H1 (cell line): ENCODE data around the gene CENPM. TPM values are rescaled to one million over a fixed set of nuclear protein-coding genes. Genes with fewer than 3 reads are reported as not detected.

Experiments
- CTCF ChIA-PET: fragments of 300-600 bp; sonication (Branson Sonifier 250); formaldehyde crosslinking; loops from one replicate; lab custom pipeline; 2021; ENCODE audit not compliant: partially characterized antibody; lab: Charles Lee
- POLR2A ChIA-PET: fragments of 300-600 bp; sonication (Branson Sonifier 250); formaldehyde crosslinking; loops from one replicate; lab custom pipeline; 2021; ENCODE audit warnings: inconsistent platforms; ENCODE audit not compliant: partially characterized antibody; lab: Charles Lee
- DNase-seq, 2 experiments: peaks; one replicate each; pipeline versions ENCODE4 v3.0.0 to v3.0.0-alpha.2; 2010 to 2022; ENCODE audit warnings: low spot score in 2 of 2, low read depth in 1 of 2, mixed read lengths in 1 of 2
- FAIRE-seq: peaks from 2 replicates; lab custom pipeline; 2011; peaks lifted over from hg19 to GRCh38; lab: Jason Lieb, UNC
- H2AFZ ChIP-seq: 2 replicates; pipeline ENCODE4 v1.8.1; 2012; ENCODE audit warnings: low read length, inconsistent platforms
- H2AK5ac ChIP-seq: 2 replicates; pipeline ENCODE4 v1.6.1; 2013; ENCODE audit warnings: low read depth, low read length
- H2BK120ac ChIP-seq: replicated peaks from 2 replicates; pipeline ENCODE3; 2013; ENCODE audit warnings: low read depth, low read length, inconsistent platforms
- H2BK12ac ChIP-seq: 2 replicates; pipeline ENCODE4 v1.6.1; 2013; ENCODE audit warnings: low read depth, low read length
- H2BK15ac ChIP-seq: 2 replicates; pipeline ENCODE4 v1.6.1; 2013; ENCODE audit warnings: low read length
- H2BK20ac ChIP-seq: 2 replicates; pipeline ENCODE4 v1.6.1; 2013; ENCODE audit warnings: low read length
- H2BK5ac ChIP-seq: 2 replicates; pipeline ENCODE4 v1.6.1; 2013; ENCODE audit warnings: low read depth, low read length
- H3K14ac ChIP-seq: 2 replicates; pipeline ENCODE4 v1.6.1; 2013; ENCODE audit warnings: inconsistent platforms; ENCODE audit not compliant: insufficient read length
- H3K18ac ChIP-seq: 2 replicates; pipeline ENCODE4 v1.6.1; 2013; ENCODE audit warnings: low read length; ENCODE audit errors: extremely low read depth
- H3K23ac ChIP-seq: 2 replicates; pipeline ENCODE4 v1.6.1; 2013; ENCODE audit warnings: inconsistent platforms; ENCODE audit not compliant: insufficient read length
- H3K23me2 ChIP-seq: 2 replicates; pipeline ENCODE4 v1.6.1; 2013; ENCODE audit warnings: low read depth, low read length
- H3K27ac ChIP-seq: 2 replicates; pipeline ENCODE4 v1.6.1; 2011; ENCODE audit warnings: low read depth, low read length, inconsistent platforms
- H3K27me3 ChIP-seq, 4 experiments: replicated peaks in 1 of 4; 1 replicate in 1 of 4; 2 replicates in 3 of 4; pipeline versions ENCODE4 v1.6.1 to v1.8.1; 2011 to 2013; ENCODE audit warnings: low read length in 3 of 4, mild to moderate bottlenecking in 3 of 4, inconsistent platforms in 2 of 4, mixed read lengths in 2 of 4, moderate library complexity in 1 of 4; ENCODE audit not compliant: control insufficient read depth in 3 of 4, insufficient read depth in 3 of 4; ENCODE audit errors: extremely low read depth in 1 of 4
- H3K36me3 ChIP-seq, 4 experiments: 2 replicates each; pipeline versions ENCODE4 v1.6.1 to v1.8.1; 2011 to 2013; ENCODE audit warnings: mild to moderate bottlenecking in 4 of 4, low read length in 3 of 4, moderate library complexity in 2 of 4, control low read depth in 1 of 4, inconsistent platforms in 1 of 4; ENCODE audit not compliant: insufficient read depth in 4 of 4, control insufficient read depth in 2 of 4
- H3K4ac ChIP-seq: replicated peaks from 2 replicates; pipeline ENCODE3; 2013; ENCODE audit warnings: low read length, low read depth, mixed read lengths, inconsistent platforms; ENCODE audit not compliant: insufficient read length
- H3K4me1 ChIP-seq, 4 experiments: replicated peaks in 1 of 4; 1 replicate in 1 of 4; 2 replicates in 3 of 4; pipeline versions ENCODE4 v1.6.1 to v1.8.1; 2011 to 2013; ENCODE audit warnings: low read length in 3 of 4, inconsistent platforms in 2 of 4, mixed read lengths in 1 of 4; ENCODE audit not compliant: insufficient read depth in 4 of 4, control insufficient read depth in 3 of 4
- H3K4me2 ChIP-seq, 2 experiments: 2 replicates each; pipeline versions ENCODE4 v1.6.1 to v1.8.1; 2011 to 2013; ENCODE audit warnings: low read depth in 2 of 2, low read length in 2 of 2, control low read depth in 1 of 2, inconsistent platforms in 1 of 2, mild to moderate bottlenecking in 1 of 2; ENCODE audit not compliant: insufficient read depth in 1 of 2
- H3K4me3 ChIP-seq, 4 experiments: fragments of 200-600, 300-600 bp in 1 of 4; sonication (generic), shearing (Covaris generic), sonication (Bioruptor Twin) in 1 of 4; 2 replicates each; pipeline versions ENCODE4 v1.5.1 to v1.8.1; 2011 to 2016; ENCODE audit warnings: low read length in 4 of 4, low read depth in 3 of 4, control low read depth in 2 of 4, inconsistent platforms in 2 of 4, mild to moderate bottlenecking in 2 of 4, mixed read lengths in 1 of 4, moderate library complexity in 1 of 4; ENCODE audit not compliant: insufficient read depth in 2 of 4; ENCODE audit errors: extremely low read depth in 1 of 4
- H3K56ac ChIP-seq: replicated peaks from 2 replicates; pipeline ENCODE3; 2013; ENCODE audit warnings: low read depth, mild to moderate bottlenecking, mixed read lengths, low read length, inconsistent platforms; ENCODE audit not compliant: insufficient read length
- H3K79me1 ChIP-seq: 2 replicates; pipeline ENCODE4 v1.6.1; 2013; ENCODE audit warnings: low read depth, low read length, control low read depth
- H3K79me2 ChIP-seq, 2 experiments: 2 replicates each; pipeline versions ENCODE4 v1.6.1 to v1.8.1; 2012 to 2013; ENCODE audit warnings: low read length in 2 of 2, mild to moderate bottlenecking in 2 of 2, inconsistent platforms in 1 of 2; ENCODE audit not compliant: insufficient read depth in 2 of 2, control insufficient read depth in 1 of 2
- H3K9ac ChIP-seq, 4 experiments: replicated peaks in 1 of 4; 1 replicate in 1 of 4; 2 replicates in 3 of 4; pipeline versions ENCODE4 v1.6.1 to v1.8.1; 2011 to 2013; ENCODE audit warnings: low read depth in 3 of 4, low read length in 3 of 4, control low read depth in 2 of 4, mild to moderate bottlenecking in 2 of 4, moderate library complexity in 2 of 4, inconsistent platforms in 1 of 4; ENCODE audit errors: extremely low read depth in 1 of 4
- H3K9me3 ChIP-seq, 2 experiments: 2 replicates each; pipeline versions ENCODE4 v1.6.1 to v1.8.1; 2012 to 2013; ENCODE audit warnings: mild to moderate bottlenecking in 2 of 2, moderate library complexity in 2 of 2, control low read depth in 1 of 2, inconsistent platforms in 1 of 2, low read depth in 1 of 2, low read length in 1 of 2, mixed read lengths in 1 of 2; ENCODE audit not compliant: insufficient read depth in 2 of 2
- H4K20me1 ChIP-seq, 2 experiments: replicated peaks in 1 of 2; 2 replicates each; pipeline versions ENCODE3 to v1.8.1; 2011 to 2013; ENCODE audit warnings: inconsistent platforms in 2 of 2, low read length in 2 of 2, mild to moderate bottlenecking in 1 of 2; ENCODE audit not compliant: insufficient read depth in 2 of 2, control insufficient read depth in 1 of 2
- H4K5ac ChIP-seq: 2 replicates; pipeline ENCODE4 v1.6.1; 2013; ENCODE audit warnings: low read length, low read depth, mixed read lengths, inconsistent platforms; ENCODE audit not compliant: insufficient read length
- H4K8ac ChIP-seq: 2 replicates; pipeline ENCODE4 v1.8.0; 2013; ENCODE audit warnings: mild to moderate bottlenecking, moderate library complexity, low read length, inconsistent platforms; ENCODE audit not compliant: insufficient read depth; ENCODE audit errors: extremely low read depth
- H4K91ac ChIP-seq: replicated peaks from 2 replicates; pipeline ENCODE3; 2013; ENCODE audit warnings: low read length, mixed read lengths, inconsistent platforms; ENCODE audit not compliant: insufficient read length
- BRCA1 ChIP-seq: IDR thresholded peaks from 2 replicates; pipeline ENCODE4 v1.6.1; 2012; ENCODE audit warnings: low read depth, low read length, improper control_type of control experiment
- CHD2 ChIP-seq: IDR thresholded peaks from 2 replicates; pipeline ENCODE4 v1.6.1; 2012; ENCODE audit warnings: low read length, improper control_type of control experiment
- CREB1 ChIP-seq: IDR thresholded peaks from 2 replicates; pipeline ENCODE4 v1.6.1; 2012; ENCODE audit warnings: inconsistent platforms
- FOSL1 ChIP-seq: IDR thresholded peaks from 2 replicates; pipeline ENCODE4 v1.6.1; 2011; ENCODE audit warnings: mild to moderate bottlenecking, low read depth, low read length, moderate library complexity; ENCODE audit not compliant: insufficient read depth
- GABPA ChIP-seq: IDR thresholded peaks from 2 replicates; pipeline ENCODE4 v1.6.1; 2011; ENCODE audit warnings: mild to moderate bottlenecking, low read length, moderate library complexity, borderline replicate concordance; ENCODE audit not compliant: insufficient read depth
- GTF2F1 ChIP-seq: IDR thresholded peaks from 2 replicates; pipeline ENCODE4 v1.6.1; 2012; ENCODE audit warnings: low read depth, low read length, improper control_type of control experiment, borderline replicate concordance
- JUND ChIP-seq: IDR thresholded peaks from 2 replicates; pipeline ENCODE4 v1.6.1; 2011; ENCODE audit warnings: mild to moderate bottlenecking, improper control_type of control experiment, low read length
- KDM4A ChIP-seq: IDR thresholded peaks from one replicate; pipeline ENCODE4 v1.7.1; 2012; ENCODE audit warnings: low read depth, mild to moderate bottlenecking, moderate library complexity, low read length, inconsistent platforms; ENCODE audit not compliant: severe bottlenecking
- KDM5A ChIP-seq: fragments of 200-600 bp; IDR thresholded peaks from 2 replicates; pipeline ENCODE4 v1.7.1; 2012; ENCODE audit warnings: mild to moderate bottlenecking, low read length, inconsistent platforms, mixed read lengths
- POLR2A ChIP-seq, 2 experiments: IDR thresholded peaks; 1 replicate in 1 of 2; 2 replicates in 1 of 2; pipeline ENCODE4 v1.6.1; 2011; ENCODE audit warnings: low read depth in 2 of 2, low read length in 2 of 2, mild to moderate bottlenecking in 2 of 2; ENCODE audit errors: control extremely low read depth in 1 of 2
- SIRT6 ChIP-seq: IDR thresholded peaks from one replicate; pipeline ENCODE4 v1.7.1; 2012; ENCODE audit warnings: low read length, inconsistent platforms
- SUZ12 ChIP-seq: fragments of 200-600 bp; sonication (generic); IDR thresholded peaks from 2 replicates; pipeline ENCODE4 v1.6.1; 2012; ENCODE audit warnings: mild to moderate bottlenecking, inconsistent platforms, low read length, moderate library complexity, mixed read lengths
- TAF7 ChIP-seq: optimal IDR thresholded peaks from 2 replicates; pipeline ENCODE3; 2011; ENCODE audit warnings: low read depth, mild to moderate bottlenecking, inconsistent platforms, low read length, moderate library complexity, borderline replicate concordance
- WGBS, 2 experiments: shearing (Covaris generic) in 1 of 2; methylation state at CpG; one replicate each; pipeline versions ENCODE4 v1.1.6 to v1.1.7; 2013 to 2015; ENCODE audit warnings: low lambda C conversion rate in 2 of 2, mixed read lengths in 2 of 2, inconsistent platforms in 1 of 2, low coverage in 1 of 2, missing lambda C conversion rate in 1 of 2; ENCODE audit not compliant: insufficient replicate concordance in 2 of 2, insufficient coverage in 1 of 2, insufficient read length in 1 of 2; ENCODE audit errors: extremely low coverage in 1 of 2, missing lambda C conversion rate in 1 of 2; 5-methylcytosine and 5-hydroxymethylcytosine counted together
- polyA plus RNA-seq, 7 experiments: library from polyadenylated mRNA; depleted of rRNA in 3 of 7; stranded (reverse) in 5 of 7; unstranded in 2 of 7; fragments of >200 nt in 5 of 7; fragments of 200-250 nt in 2 of 7; gene quantifications; 1 replicate in 5 of 7; 2 replicates in 1 of 7; 4 replicates in 1 of 7; pipeline versions ENCODE4 v1.2.1 to v1.2.3, GENCODE V29; 2011 to 2013; ENCODE audit warnings: missing spikeins in 2 of 7, mixed read lengths in 2 of 7
- total RNA-seq: library from RNA; stranded (reverse); fragmentation: NEBNext Ultra II Directional; extraction: Animal tissue kit (Norgen Biotek cat#: 25700); gene quantifications from 2 replicates; pipeline ENCODE4 v1.2.1, GENCODE V29; 2021

Gene CENPM
- total and polyA plus RNA-seq, 2 of the 8 experiments (the other 6 are each of a cell fraction or from before 2014, with no cell fraction given): 32.0 to 80.4 TPM

DNA sequence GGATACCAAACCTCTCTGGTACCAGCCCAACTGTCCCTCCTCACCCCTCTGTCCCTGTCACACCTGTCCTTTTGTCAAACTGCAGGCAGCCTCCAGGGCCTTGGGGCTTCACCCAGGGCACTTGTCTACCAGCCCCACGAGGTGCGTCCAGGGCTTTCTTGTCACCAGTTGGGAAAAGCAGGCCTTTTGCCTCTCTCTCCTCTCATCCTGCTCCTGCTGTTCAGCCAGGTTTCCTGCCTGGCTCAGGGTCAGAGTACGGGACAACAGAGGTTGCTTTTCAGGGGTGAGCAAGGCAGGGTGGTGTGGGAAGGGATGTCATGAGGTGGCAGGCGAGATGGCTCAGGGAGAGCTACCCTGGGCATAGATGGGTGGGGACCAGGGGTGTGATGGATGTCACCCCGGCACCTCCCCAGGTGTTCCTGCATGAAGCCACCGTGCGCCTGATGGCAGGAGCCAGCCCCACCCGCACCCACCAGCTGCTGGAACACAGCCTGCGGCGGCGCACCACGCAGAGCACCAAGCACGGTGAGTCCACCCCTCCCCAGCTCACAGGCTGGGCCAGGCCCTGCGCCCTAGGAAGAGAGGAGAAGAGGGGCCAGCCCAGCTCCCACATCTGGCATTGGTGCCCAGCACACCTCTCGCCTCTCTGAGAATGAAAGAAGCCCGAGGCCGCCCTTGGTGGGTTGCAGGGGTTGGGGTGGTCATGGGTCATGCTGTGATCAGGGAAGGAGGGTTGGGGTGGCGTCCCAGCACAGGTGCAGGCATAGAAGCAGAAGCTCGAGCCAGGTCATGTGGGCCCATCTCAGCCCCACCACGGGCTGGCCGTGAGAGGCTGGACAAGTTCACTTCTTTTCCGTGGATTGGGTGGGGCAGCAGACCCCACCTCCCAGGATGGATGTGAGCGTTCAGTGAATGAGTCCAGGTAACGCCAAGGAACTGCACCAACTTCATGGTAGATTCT, 42.2 kb downstream of the CENPM start:
- H3K14ac ChIP-seq: no peak overlapping the region
- no peak overlapping the region for H2AFZ ChIP-seq
- H3K4ac ChIP-seq: no peak overlapping the region
- H4K8ac ChIP-seq: no peak overlapping the region
- no peak overlapping the region for H2BK15ac ChIP-seq
- H3K56ac ChIP-seq: no peak overlapping the region
- no peak overlapping the region for H4K91ac ChIP-seq
- H2BK120ac ChIP-seq: no peak overlapping the region
- no peak overlapping the region for H2BK20ac ChIP-seq
- H3K18ac ChIP-seq: no peak overlapping the region
- POLR2A ChIA-PET: interaction anchor here (1.0 to 1.9 kb wide), 3 partner anchors 11 to 237 kb away, joined by 3 to 6 read pairs (median 5); no protein-coding TSS in a partner anchor
- H3K27ac ChIP-seq: no peak overlapping the region
- H3K79me2 ChIP-seq: no peaks in the 10 kb centered on the region
- H3K4me2 ChIP-seq: no peak overlapping the region
- WGBS, 2 experiments: 85% methylated on average over 24 of the region's 24 CpGs; no CpG with 5 or more reads in 1 of the 2 experiments
- H3K23me2 ChIP-seq: peaks cover 2% of the 10 kb centered on the region; the same call in 1 of the 2 replicates
- peaks cover 21 to 48% (median 34%) of the 10 kb centered on the region in 4 experiments for H3K36me3 ChIP-seq
- no peak overlapping the region for H2BK5ac ChIP-seq
- DNase-seq (no peak), FAIRE-seq (no peak)
- H3K27me3 ChIP-seq: peaks cover 7 to 15% (median 11%) of the 10 kb centered on the region in 4 experiments
- no peaks in the 10 kb centered on the region for H3K9me3 ChIP-seq
- no peak overlapping the region for H3K4me3 ChIP-seq
- no peak overlapping the region for H3K23ac ChIP-seq
- peaks cover 0 to 15% (median 4%) of the 10 kb centered on the region in 4 experiments; a peak in 3 of 7 replicates for H3K4me1 ChIP-seq
- no peak overlapping the region for H2AK5ac ChIP-seq
- peaks cover 15 to 27% of the 10 kb centered on the region in 2 experiments for H4K20me1 ChIP-seq
- H3K79me1 ChIP-seq: no peaks in the 10 kb centered on the region
- no peak overlapping the region for H3K9ac ChIP-seq
- CTCF ChIA-PET: interaction anchor here (0.8 to 2.8 kb wide), 8 partner anchors 11 to 46 kb away, joined by 3 to 11 read pairs (median 4); partner anchors contain the start of gene CENPM
- H2BK12ac ChIP-seq: no peak overlapping the region
- H4K5ac ChIP-seq: no peak overlapping the region
- no peak for TF ChIP-seq BRCA1
- no peak for TF ChIP-seq TAF7
- no peak for TF ChIP-seq SUZ12
- no peak for TF ChIP-seq POLR2A (IDR thresholded peaks at IDR 0.05; ENCODE audit: control extremely low read depth in 1 of 2, low read depth in 2 of 2, low read length in 2 of 2)
- no peak for TF ChIP-seq JUND
- TF ChIP-seq KDM4A: no peak
- TF ChIP-seq GTF2F1: no peak
- TF ChIP-seq SIRT6: no peak
- no peak for TF ChIP-seq FOSL1
- no peak for TF ChIP-seq GABPA
- no peak for TF ChIP-seq CREB1
- TF ChIP-seq CHD2: no peak
- TF ChIP-seq KDM5A: no peak
